ENCODE results near the gene TMIGD1. TPM values are rescaled to one million over a fixed set of nuclear protein-coding genes. Genes with fewer than 3 reads are reported as not detected.
A peak's percentile ranks its signal among the peaks of the same experiment; 100 is the strongest.

The TMIGD1 gene
- total and polyA plus RNA-seq, 2 donors (not counting 1 experiment from before 2014, with no cell fraction given): not detected

DNA sequence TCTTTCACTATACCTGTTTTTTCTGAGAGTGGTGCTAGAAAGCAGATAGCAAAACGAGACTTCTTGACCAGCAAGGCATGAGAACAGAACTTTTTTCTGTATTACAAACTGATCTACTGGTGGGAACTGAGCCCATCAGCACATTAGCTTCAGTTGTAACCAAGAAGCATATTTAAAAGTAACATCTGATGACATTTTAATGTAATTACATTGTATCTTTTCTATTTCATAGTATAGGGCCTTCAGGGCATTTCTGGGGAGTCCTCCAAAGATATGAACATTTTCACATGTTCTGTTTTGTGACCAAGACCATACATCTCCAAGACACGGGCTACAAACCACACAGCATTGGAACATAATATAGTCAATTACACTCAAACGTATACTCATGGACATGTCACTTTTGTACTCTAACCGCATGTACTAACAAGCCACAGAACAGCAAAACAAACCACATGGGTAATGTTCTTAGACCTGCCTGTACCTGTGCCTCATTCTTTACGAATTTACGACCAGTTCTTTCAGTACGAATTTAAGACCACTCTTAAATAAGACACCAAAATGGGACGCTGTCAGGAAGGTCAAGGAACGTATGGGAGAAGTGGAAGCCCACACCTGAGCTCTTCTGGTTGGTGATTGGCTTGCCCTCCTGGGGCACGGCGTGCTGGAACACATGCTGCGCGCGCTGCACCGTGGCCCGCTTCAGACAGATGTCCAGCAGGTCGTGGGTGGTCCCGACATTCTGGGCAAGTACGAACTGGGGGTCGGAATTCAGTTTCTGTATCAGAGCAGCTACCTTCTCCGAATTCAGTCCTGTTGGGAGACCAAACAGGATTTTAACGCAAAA lies 42.9 kb downstream of the TMIGD1 start:
- Histone ChIP-seq H4K20me1 (ENCODE audit: control insufficient read depth, insufficient read depth, low read length, poor library complexity, severe bottlenecking) (no peaks in the 10 kb centered on the region), H2AFZ (ENCODE audit: insufficient read depth, low read depth, low read length, poor library complexity, severe bottlenecking) (peak overlapping the region; percentile 90), H3K9me3 (ENCODE audit: control extremely low read depth in 1 of 3, control insufficient read depth in 2 of 3, insufficient read depth in 1 of 3, low read length in 2 of 3) (no peaks in the 10 kb centered on the region), H3K27me3 (replicated peaks in 1 of 4; ENCODE audit: control extremely low read depth in 1 of 4, control insufficient read depth in 3 of 4, insufficient read depth in 4 of 4, low read length in 3 of 4) (peaks cover 0 to 4% (median 0%) of the 10 kb centered on the region in 4 experiments), H3K79me2 (ENCODE audit: control insufficient read depth, insufficient read depth, low read length) (peaks cover 3% of the 10 kb centered on the region), H3K4me2 (replicated peaks; ENCODE audit: low read depth, low read length, poor library complexity, severe bottlenecking) (peak overlapping the region; percentile 76), H3K9ac (ENCODE audit: low read length) (peak overlapping the region; percentile 89), H3K27ac (ENCODE audit: low read length in 2 of 2) (no peak overlapping the region), H3K4me1 (ENCODE audit: control insufficient read depth in 2 of 2, insufficient read depth in 2 of 2, low read length in 2 of 2) (peaks cover 12 to 16% of the 10 kb centered on the region in 2 donors), H3K36me3 (replicated peaks in 1 of 2; ENCODE audit: control extremely low read depth in 1 of 2, control insufficient read depth in 1 of 2, extremely low read depth in 1 of 2, insufficient read depth in 2 of 2, low read length in 1 of 2) (peaks cover 0 to 19% of the 10 kb centered on the region in 2 experiments), H3K4me3 (ENCODE audit: control extremely low read depth in 1 of 5, extremely low read depth in 1 of 5, insufficient read depth in 1 of 5, low read depth in 2 of 5, low read length in 4 of 5) (peak overlapping the region; percentile 70 to 87 (median 80))
- Mint-ChIP-seq H3K27me3 (no peaks in the 10 kb centered on the region), H3K9me3 (ENCODE audit: insufficient read depth) (no peaks in the 10 kb centered on the region), H3K4me1 (peaks cover 10% of the 10 kb centered on the region), H3K27ac (peak overlapping the region; percentile 78), H3K4me3 (peak overlapping the region; percentile 96)
- DNase-seq: no peak
- no peak for TF ChIP-seq EZH2 (IDR thresholded peaks at IDR 0.05; ENCODE audit: borderline replicate concordance, insufficient read depth, low read depth, low read length, poor library complexity, severe bottlenecking)
- TF ChIP-seq, protein P1, sequence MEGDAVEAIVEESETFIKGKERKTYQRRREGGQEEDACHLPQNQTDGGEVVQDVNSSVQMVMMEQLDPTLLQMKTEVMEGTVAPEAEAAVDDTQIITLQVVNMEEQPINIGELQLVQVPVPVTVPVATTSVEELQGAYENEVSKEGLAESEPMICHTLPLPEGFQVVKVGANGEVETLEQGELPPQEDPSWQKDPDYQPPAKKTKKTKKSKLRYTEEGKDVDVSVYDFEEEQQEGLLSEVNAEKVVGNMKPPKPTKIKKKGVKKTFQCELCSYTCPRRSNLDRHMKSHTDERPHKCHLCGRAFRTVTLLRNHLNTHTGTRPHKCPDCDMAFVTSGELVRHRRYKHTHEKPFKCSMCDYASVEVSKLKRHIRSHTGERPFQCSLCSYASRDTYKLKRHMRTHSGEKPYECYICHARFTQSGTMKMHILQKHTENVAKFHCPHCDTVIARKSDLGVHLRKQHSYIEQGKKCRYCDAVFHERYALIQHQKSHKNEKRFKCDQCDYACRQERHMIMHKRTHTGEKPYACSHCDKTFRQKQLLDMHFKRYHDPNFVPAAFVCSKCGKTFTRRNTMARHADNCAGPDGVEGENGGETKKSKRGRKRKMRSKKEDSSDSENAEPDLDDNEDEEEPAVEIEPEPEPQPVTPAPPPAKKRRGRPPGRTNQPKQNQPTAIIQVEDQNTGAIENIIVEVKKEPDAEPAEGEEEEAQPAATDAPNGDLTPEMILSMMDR (IDR thresholded peaks at IDR 0.05): no peak
- whole genome bisulfite sequencing (ENCODE audit: insufficient coverage): 2% methylated on average over 20 of the region's 22 CpGs
- ATAC-seq (ENCODE audit: low read depth): peak; percentile 19
- ChIA-PET CTCF (interaction anchor here (0.8 to 2.0 kb wide), 2 partner anchors 48 to 166 kb away, joined by 3 to 5 read pairs; no protein-coding TSS in a partner anchor), POLR2A (no interaction called here)
- intact Hi-C loops (cut with micrococcal nuclease): no loop called here

DNA sequence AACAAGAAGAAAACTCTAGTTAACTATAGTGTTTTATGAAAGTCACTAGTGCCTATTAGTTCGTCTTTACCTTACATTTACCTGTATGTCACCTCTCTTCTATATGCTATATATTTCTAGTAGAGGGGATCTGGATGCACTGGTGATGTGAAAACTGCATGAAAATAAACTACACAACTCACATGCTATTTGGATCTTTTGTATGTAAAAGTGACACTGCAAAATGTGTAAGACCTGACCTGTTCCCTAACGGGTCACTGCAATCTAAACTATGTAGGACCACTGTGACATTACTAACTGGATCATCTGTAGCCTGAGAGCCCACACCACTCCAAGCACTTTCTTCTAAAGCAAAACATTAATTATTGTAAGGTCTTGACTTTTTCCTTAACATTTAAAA lies 43.8 kb downstream of the TMIGD1 start:
- H3K4me3 ChIP-seq (ENCODE audit: control extremely low read depth in 1 of 5, extremely low read depth in 1 of 5, insufficient read depth in 1 of 5, low read depth in 2 of 5, low read length in 4 of 5): no peak overlapping the region
- H3K9me3 Mint-ChIP-seq (ENCODE audit: insufficient read depth): no peaks in the 10 kb centered on the region
- ATAC-seq (ENCODE audit: low read depth): no peak
- ChIA-PET POLR2A (no interaction called here), CTCF (no interaction called here)
- no peak overlapping the region for H3K27ac Mint-ChIP-seq
- DNase-seq: no peak
- no peak overlapping the region for H3K27ac ChIP-seq (ENCODE audit: low read length in 2 of 2)
- no CpG with 5 or more reads among the region's 2 CpGs for WGBS (ENCODE audit: insufficient coverage)
- H3K9me3 ChIP-seq (ENCODE audit: control extremely low read depth in 1 of 3, control insufficient read depth in 2 of 3, insufficient read depth in 1 of 3, low read length in 2 of 3): no peaks in the 10 kb centered on the region
- peaks cover 0 to 27% of the 10 kb centered on the region in 2 experiments for H3K36me3 ChIP-seq (replicated peaks in 1 of 2; ENCODE audit: control extremely low read depth in 1 of 2, control insufficient read depth in 1 of 2, extremely low read depth in 1 of 2, insufficient read depth in 2 of 2, low read length in 1 of 2)
- no peak overlapping the region for H2AFZ ChIP-seq (ENCODE audit: insufficient read depth, low read depth, low read length, poor library complexity, severe bottlenecking)
- H3K4me2 ChIP-seq (replicated peaks; ENCODE audit: low read depth, low read length, poor library complexity, severe bottlenecking): no peak overlapping the region
- no peak overlapping the region for H3K9ac ChIP-seq (ENCODE audit: low read length)
- no peaks in the 10 kb centered on the region for H4K20me1 ChIP-seq (ENCODE audit: control insufficient read depth, insufficient read depth, low read length, poor library complexity, severe bottlenecking)
- intact Hi-C loops (cut with micrococcal nuclease): no loop called here
- peaks cover 12 to 16% of the 10 kb centered on the region in 2 donors for H3K4me1 ChIP-seq (ENCODE audit: control insufficient read depth in 2 of 2, insufficient read depth in 2 of 2, low read length in 2 of 2)
- H3K79me2 ChIP-seq (ENCODE audit: control insufficient read depth, insufficient read depth, low read length): peaks cover 3% of the 10 kb centered on the region
- peaks cover 10% of the 10 kb centered on the region for H3K4me1 Mint-ChIP-seq
- TF ChIP-seq EZH2 (IDR thresholded peaks at IDR 0.05; ENCODE audit: borderline replicate concordance, insufficient read depth, low read depth, low read length, poor library complexity, severe bottlenecking): no peak
- TF ChIP-seq, protein P1 (IDR thresholded peaks at IDR 0.05): no peak
- H3K27me3 ChIP-seq (replicated peaks in 1 of 4; ENCODE audit: control extremely low read depth in 1 of 4, control insufficient read depth in 3 of 4, insufficient read depth in 4 of 4, low read length in 3 of 4): peaks cover 0 to 4% (median 0%) of the 10 kb centered on the region in 4 experiments
- H3K4me3 Mint-ChIP-seq: no peak overlapping the region
- H3K27me3 Mint-ChIP-seq: no peaks in the 10 kb centered on the region
